Stimulated activated CD4-positive, alpha-beta T cell treated with anti-CD3 and anti-CD28 coated beads, Interleukin-2, amount 100 ng/mL, for 24 hours (primary cell): ENCODE results near the gene FOXA2.
"Not testable (repeated sequence)": the region's sequence is repeated elsewhere in the genome, so short reads cannot be mapped to it uniquely, and the experiment has no call there.

Experiments used
- DNase-seq, 2 donors: peaks; one replicate each; pipeline ENCODE4 v3.0.0-alpha.2; 2020

Gene FOXA2

GRCh38 chr20:22584522-22584921 is at the start of gene FOXA2:
FOXA2 (minus strand) TSS chr20:22584572; CDS start chr20:22584278, 294 bp downstream.
- no peak for DNase-seq

DNA sequence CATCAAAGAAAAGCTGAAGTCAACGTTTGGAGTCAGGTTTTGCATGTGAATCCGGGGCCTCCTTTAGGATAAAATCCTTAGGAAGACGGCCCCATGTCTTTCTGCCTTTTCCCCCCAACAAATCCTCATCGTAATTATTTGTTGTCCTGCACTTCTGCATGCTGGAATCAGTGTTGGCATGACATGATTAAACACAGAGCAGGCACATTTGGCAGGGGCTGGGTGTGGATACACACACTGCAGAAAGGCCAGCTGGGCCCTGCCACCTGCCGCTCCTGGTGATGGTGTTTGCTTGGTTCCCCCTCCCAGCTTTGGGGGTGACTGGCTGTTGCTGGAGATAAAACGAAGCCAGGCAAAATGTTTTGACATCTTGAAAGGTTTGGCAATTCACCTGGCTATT is 46.3 kb upstream of the FOXA2 start:
- DNase-seq, result no peak

- DNase-seq, result no peak
Observed at GRCh38 chr20:22629927-22630326, 45.6 kb upstream of the FOXA2 start.

DNA sequence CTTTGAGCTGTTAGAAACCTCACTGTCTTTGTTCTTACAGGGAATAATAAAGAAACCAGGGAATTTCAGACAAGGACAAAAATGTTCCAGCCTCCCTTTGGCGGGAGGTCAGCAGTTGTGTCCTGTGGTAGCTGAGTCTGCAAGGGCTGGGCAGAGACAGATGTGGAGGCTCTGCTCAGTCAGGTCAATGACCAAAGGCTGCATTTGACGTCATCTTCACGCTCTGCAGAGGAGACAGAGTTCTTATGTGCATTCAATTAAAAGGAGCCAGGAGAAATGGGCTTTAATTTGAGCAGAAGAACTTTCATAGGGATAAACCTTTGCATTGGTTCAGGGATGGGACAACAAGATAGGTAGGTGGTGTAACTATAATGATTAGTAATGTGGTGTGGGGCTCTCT is 45.1 kb upstream of the FOXA2 start:
- DNase-seq, result no peak

DNA sequence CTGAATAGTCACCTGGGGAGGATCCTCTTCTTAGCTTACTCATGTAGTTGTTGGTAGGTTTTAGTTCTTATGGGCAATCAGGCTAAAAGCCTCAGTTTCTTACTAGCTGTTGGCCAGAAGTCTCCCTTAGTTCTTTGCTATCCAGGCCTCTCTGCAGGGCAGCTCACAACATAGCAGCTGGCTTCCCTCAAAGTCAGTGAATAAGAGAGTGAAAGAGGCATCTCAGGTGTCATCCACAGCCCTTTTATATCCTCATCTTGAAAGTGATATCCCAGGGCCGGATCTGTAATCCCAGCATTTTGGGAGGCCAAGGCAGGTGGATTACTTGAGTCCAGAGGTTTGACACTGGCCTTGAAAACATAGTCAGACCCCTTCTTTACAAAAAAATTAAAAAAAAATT is 42.1 kb upstream of the FOXA2 start:
- no peak for DNase-seq

- no peak for DNase-seq
Observed at GRCh38 chr20:22623211-22623610, 38.8 kb upstream of the FOXA2 start.

DNA sequence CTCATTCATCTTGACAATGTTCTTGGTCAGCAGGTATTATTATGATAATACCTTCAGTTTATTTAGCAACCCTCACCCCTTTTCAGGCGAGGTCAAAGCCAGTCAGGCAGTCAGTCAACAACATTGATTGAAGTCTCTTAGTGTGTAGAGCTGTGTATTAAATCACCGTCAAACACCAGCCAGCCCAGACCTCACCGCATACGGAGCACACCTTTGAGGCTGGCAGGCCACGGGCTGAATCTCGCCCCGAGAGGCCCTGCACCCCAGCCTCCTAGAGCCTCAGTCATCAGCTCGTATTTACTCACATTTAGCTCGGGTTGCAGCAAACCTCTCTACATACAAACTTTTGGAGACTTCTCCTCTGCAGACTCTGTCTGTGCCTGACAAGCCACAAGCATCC is 36.0 kb upstream of the FOXA2 start:
- no peak for DNase-seq

DNA sequence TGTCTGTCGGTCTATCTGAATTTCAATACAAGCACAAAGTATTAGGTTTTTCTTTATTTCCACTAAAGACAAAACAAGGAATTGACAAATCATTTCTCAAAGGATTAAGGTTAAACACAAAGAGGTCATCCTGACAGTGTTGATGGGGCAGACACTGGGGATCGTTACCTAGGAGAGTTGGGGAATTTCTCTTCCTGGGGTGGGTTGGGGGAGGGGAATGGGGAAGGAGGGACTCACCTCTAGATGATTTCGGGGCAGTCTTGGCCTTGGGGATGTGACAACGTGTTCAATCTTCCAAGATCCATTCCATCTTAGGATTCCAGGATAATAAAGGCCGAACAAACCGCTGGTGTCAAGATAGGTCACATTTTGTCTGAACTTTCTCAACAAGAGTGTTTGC is 35.4 kb upstream of the FOXA2 start:
- no peak for DNase-seq

GRCh38 chr20:22619272-22619671 is 34.9 kb upstream of the FOXA2 start:
- DNase-seq, result no peak

DNA sequence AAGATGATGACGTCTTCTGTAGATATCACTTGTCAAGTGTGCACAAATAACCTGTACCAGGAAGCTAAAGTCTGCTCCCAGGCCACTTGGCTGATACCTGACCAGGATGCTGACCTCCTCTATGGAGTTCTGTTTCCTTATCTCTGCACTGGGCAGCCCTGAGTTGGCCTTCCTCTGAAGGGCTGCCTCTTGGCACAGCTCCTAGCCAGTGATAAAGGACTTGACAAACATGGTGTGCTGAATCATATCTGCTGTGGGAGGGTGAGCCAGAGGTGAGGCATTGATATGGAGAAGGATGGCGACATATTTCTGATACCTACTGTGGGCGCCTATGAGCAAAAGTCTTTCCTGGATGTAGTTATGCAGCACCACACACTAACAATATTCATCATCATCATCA is 32.8 kb upstream of the FOXA2 start:
- DNase-seq, result no peak

DNA sequence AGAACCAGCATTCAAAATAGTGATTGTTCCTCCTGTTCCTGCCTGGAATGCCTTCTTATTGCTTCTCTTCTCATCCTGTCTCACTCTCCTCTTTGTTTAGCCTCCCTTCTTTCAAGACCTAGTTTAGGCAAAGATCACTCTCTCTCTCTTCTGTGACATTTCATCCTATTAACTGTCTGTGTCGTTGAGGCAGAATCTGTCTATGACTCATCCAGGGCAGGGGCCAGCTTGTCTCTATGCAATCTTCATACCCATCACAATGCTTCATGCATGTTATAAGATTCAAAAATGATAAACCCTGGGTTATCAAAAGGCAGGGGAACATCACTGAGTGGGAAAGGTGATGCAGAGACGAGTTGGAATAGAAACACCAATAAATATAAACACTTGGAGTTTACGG is 32.2 kb upstream of the FOXA2 start:
- no peak for DNase-seq

- no peak for DNase-seq
Observed at GRCh38 chr20:22615425-22615824, 31.1 kb upstream of the FOXA2 start.

- no peak for DNase-seq
Observed at GRCh38 chr20:22611636-22612035, 27.3 kb upstream of the FOXA2 start.

DNA sequence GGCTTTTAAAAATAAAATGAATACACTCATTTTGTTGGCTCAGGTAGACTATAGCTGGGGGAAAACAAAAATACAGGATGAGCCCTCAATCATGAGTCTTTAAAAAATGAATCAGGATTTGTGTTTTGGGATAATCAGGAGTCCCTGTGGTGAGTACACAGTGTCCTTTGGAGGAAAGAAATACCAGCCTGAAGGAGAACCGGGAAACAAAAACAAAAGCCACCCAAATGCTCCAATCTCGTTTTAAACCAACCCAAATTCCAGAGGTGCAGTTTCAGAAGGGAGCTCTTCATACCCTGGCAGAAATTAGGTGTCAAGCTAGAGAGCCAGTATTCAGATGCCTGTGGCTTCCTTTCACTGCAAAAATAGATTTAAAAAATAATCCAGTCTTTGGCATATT is 23.3 kb upstream of the FOXA2 start:
- DNase-seq, result no peak

GRCh38 chr20:22604815-22605214 is 20.4 kb upstream of the FOXA2 start:
- no peak for DNase-seq

DNA sequence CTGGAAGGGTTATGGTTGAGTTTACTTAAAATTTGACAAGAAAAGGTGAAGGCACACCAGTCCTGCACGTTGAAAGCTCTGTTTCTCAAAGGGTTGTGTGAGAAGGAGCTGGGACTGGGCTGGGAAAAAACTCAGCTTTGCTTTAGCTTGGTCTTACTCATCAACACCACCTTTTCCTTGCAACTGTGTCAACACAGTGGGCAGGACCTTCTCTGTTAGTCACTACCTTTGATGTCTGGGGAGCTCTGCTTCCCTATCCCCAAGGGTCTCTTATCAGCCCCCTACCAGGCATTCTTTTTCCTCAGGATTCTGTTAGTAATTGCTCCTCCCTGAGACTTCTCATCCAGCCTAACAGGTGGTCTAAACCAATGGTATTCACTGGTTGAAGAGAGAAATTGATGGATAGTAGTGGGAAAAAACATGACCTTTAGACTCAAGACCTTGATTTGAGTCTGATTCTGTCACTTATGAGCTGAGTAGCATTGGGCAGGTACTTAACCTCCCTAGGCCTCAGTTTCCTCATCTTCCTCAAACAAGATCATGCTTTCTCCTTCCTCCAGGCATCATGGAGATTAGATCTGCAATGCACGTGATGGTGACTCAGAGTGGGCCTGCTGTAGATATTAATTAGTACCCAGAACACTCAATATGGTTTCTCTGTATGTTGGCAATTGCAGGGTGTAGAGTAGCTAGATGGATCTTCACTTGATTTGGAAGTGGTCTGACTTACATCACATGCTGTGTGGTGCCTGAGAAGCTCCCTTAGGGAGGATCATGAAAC is 17.2 kb upstream of the FOXA2 start:
- DNase-seq, result no peak

DNA sequence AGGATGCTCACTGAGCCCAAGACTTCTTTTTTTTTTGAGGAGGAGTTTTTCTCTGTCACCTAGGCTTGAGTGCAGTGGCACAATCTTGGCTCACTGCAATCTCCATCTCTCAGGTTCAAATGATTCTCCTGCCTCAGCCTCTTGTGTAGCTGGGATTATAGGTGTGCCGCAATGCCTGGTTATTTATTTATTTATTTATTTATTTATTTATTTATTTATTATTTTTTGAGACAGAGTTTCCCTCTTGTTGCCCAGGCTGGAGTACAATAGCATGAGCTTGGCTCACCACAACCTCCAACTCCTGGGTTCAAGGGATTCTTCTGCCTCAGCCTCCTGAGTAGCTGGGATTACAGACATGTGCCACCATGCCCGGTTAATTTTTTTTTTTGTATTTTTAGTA is 14.9 kb upstream of the FOXA2 start:
- not testable (repeated sequence) for DNase-seq

GRCh38 chr20:22597303-22597702 is 12.9 kb upstream of the FOXA2 start:
- no peak for DNase-seq

DNA sequence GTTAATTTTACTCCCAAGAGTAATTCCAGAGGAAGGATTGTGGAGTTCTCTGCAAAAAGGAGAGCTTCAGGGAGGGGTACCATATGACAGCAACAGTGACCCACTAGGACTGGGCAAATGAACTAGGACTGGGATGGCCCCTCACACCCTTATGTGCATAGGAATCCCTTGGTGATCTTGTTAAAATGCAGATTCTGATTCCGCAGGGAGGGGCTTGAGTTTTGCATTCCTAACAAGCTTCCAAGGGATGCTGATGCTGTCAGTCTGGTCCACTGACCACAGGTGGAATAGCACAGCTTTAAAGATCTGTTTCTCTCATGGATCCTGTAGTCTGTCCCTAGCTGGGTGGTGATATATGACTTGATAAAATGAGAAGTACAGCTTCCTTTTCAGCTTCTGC is 6.3 kb upstream of the FOXA2 start:
- DNase-seq, result no peak

- DNase-seq, result peak in 1 of 2 donors; percentile 42
Observed at GRCh38 chr20:22586645-22587310, 2.4 kb upstream of the FOXA2 start.

DNA sequence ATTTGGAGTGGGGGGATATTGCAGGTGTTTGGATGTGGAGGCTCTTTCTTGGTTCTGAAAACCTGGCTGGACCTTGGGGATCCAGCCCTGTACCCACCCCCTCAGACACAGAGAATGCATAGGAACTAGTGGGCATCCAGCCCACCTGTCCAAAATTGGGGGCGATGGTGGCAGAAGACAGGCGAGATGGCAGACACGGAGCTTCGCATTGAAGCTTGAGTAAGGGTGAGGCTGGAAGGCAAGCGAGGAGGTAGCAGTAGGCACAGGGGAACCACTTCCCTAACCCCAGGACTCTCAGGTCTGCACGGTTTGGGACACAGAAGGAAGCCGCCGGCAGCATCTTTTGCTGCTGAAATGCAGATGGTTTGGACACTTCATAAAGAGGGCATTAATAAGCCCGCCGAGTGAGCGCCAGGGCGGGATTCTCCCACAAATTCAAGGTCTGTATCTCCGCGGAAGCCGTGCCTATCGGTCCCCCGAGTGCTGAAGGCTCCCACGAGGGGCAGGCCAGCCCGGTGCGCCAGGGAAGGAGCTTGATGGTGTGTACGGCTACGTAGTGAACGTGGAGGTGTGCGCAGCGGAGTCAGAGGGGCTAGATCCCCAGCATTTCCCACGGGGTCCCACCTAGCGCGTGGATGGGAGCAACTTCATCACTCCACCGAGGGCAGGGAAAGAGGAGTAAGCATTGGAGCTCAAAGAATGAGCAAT is 1.6 kb upstream of the FOXA2 start:
- DNase-seq, result no peak

DNA sequence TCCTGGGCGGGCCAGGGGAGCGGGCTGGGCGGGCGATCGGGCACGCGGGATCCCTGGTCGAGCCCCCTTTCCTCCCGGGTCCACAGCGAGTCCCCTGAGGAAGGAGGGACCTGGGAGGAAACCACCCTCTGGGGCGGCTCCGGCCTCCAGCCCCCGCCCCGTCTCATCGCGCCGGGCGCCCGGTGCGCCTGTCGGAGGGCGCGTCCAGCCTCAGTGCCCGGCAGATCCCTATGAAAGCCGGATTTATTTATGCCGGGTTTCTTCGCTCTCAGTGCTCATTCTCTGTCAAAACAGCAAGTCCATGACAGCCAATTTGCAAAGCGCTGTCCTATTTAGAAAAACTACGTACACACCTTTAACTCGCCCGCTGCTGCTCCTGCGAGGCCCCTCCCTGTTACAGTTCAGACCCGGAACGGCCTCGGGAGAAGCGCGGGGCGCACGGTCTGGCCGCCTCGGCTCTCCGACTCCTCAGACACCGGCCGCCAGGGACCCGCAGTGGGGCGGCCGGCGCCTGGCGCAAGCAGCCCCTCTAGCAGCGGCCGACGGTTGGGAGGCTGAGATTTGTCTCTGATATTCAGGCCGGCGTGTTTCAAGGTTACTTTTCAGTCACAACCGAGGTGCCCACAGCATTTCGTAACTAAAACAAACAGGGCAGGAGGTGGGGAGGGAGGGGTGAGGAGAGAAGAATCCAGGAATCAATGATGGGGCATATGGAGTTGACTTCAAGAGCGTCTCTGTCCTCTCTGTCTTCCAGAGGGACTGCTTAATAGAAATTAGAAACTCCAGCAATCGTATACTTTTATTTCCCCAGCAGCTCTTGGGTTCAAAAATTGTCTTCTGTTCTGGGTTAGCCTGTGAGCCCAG is 782 bp upstream of the FOXA2 start:
- DNase-seq, result no peak
